Measurements from ENCODE around the gene MDM1. TPM values are rescaled to one million over a fixed set of nuclear protein-coding genes. Genes with fewer than 3 reads are reported as not detected.

The MDM1 gene
- total and polyA plus RNA-seq, 11 donors, result 4.0 to 8.4 (median 5.8) TPM

GRCh38 chr12:68359674-68360073 is 27.5 kb upstream of the MDM1 start:
- ATAC-seq, result no peak
- Histone ChIP-seq H3K4me1 (peaks cover 0 to 29% (median 13%) of the 10 kb centered on the region in 12 donors), H3K27me3 (no peaks in the 10 kb centered on the region), H3K27ac (peak overlapping the region in 1 of 12 donors; percentile 50), H3K9me3 (no peaks in the 10 kb centered on the region), H3K36me3 (no peaks in the 10 kb centered on the region), H3K4me3 (no peak overlapping the region)
- TF ChIP-seq POLR2A (IDR thresholded peaks at IDR 0.05) (no peak), CTCF (IDR thresholded peaks at IDR 0.05) (no peak)
- intact Hi-C loops (cut with DNase I), result loop anchor here (1.0 to 10.0 kb wide), 14 partner anchors 48 to 328 kb away; partner anchors contain the start of genes NUP107 (in 8 of the 10) and RAP1B (in 5 of the 10)
- DNase-seq, result no peak

GRCh38 chr12:68358532-68359485 is 26.6 kb upstream of the MDM1 start:
- WGBS, 4 donors, result 43 to 48% (median 45%) methylated on average over 10 of the region's 10 CpGs
- Histone ChIP-seq H3K4me3 (no peak overlapping the region), H3K27ac (peak overlapping the region in 4 of 12 donors; percentile 20 to 50 (median 44)), H3K4me1 (peaks cover 0 to 20% (median 6%) of the 10 kb centered on the region in 12 donors), H3K27me3 (no peaks in the 10 kb centered on the region), H3K9me3 (no peaks in the 10 kb centered on the region), H3K36me3 (no peaks in the 10 kb centered on the region)
- ATAC-seq, result peak; percentile 57 to 94 (median 80)
- intact Hi-C loops (cut with DNase I), result loop anchor here in 9 of 10 donors (1.0 to 10.0 kb wide), 10 partner anchors 93 to 328 kb away; partner anchors contain the start of genes NUP107 (in 6 of the 9) and RAP1B (in 2 of the 9)
- DNase-seq, result peak in 3 of 5 donors; percentile 46 to 64 (median 58)
- no peak for TF ChIP-seq POLR2A (IDR thresholded peaks at IDR 0.05)
- peak; percentile 54 to 82 (median 70) for TF ChIP-seq CTCF (IDR thresholded peaks at IDR 0.05)

- DNase-seq (no peak), ATAC-seq (no peak)
- 88 to 98% (median 92%) methylated on average over 1 of the region's 1 CpG for WGBS, 4 donors
- no peak overlapping the region for H3K4me3 ChIP-seq
- no peak for TF ChIP-seq CTCF (IDR thresholded peaks at IDR 0.05)
- no peak for TF ChIP-seq POLR2A (IDR thresholded peaks at IDR 0.05)
- no peak overlapping the region for H3K27ac ChIP-seq
- H3K27me3 ChIP-seq, result no peaks in the 10 kb centered on the region
- peaks cover 0 to 17% (median 5%) of the 10 kb centered on the region in 12 donors for H3K4me1 ChIP-seq
- no peaks in the 10 kb centered on the region for H3K36me3 ChIP-seq
- no peaks in the 10 kb centered on the region for H3K9me3 ChIP-seq
- intact Hi-C loops (cut with DNase I), result loop anchor here in 8 of 10 donors (5.0 to 10.0 kb wide), 7 partner anchors 95 to 330 kb away; partner anchors contain the start of genes NUP107 (in 3 of the 8) and RAP1B (in 2 of the 8)
These were observed 24.8 kb upstream of the MDM1 start for GRCh38 chr12:68356986-68357385.

- H3K9me3 ChIP-seq, result no peaks in the 10 kb centered on the region
- H3K27ac ChIP-seq, result no peak overlapping the region
- TF ChIP-seq CTCF (IDR thresholded peaks at IDR 0.05) (no peak), POLR2A (IDR thresholded peaks at IDR 0.05) (no peak)
- intact Hi-C loops (cut with DNase I), result loop anchor here in 8 of 10 donors (5.0 to 10.0 kb wide), 7 partner anchors 96 to 331 kb away; partner anchors contain the start of genes NUP107 (in 3 of the 8) and RAP1B (in 2 of the 8)
- ATAC-seq, result no peak
- H3K4me1 ChIP-seq, result peaks cover 0 to 17% (median 5%) of the 10 kb centered on the region in 12 donors
- no peaks in the 10 kb centered on the region for H3K36me3 ChIP-seq
- H3K4me3 ChIP-seq, result no peak overlapping the region
- DNase-seq, result no peak
- H3K27me3 ChIP-seq, result no peaks in the 10 kb centered on the region
These were observed 24.0 kb upstream of the MDM1 start for GRCh38 chr12:68356060-68356695.

All from heart left ventricle (tissue), 16 donors.